HEK293 (cell line): Measurements from ENCODE around the gene PLPP7.
A peak's percentile ranks its signal among the peaks of the same experiment; 100 is the strongest.

Experiments
- CTCF ChIA-PET: fragments of 350-600 bp; formaldehyde crosslinking; extraction: SDS; loops from one replicate; lab custom pipeline; 2021; ENCODE audit warnings: antibody characterized with exemption; lab: Yijun Ruan, JAX
- POLR2A ChIA-PET: fragments of 300-600 bp; formaldehyde crosslinking; extraction: SDS; loops from one replicate; lab custom pipeline; 2020; ENCODE audit warnings: antibody characterized with exemption, inconsistent platforms; lab: Yijun Ruan, JAX
- H3K27ac ChIP-seq: fragments of 200-500 bp; sonication (Bioruptor generic); 2 replicates; pipeline ENCODE4 v1.5.1; 2014; ENCODE audit warnings: low read depth, low read length, control low read depth, inconsistent platforms; ENCODE audit errors: extremely low read depth
- H3K36me3 ChIP-seq, 2 experiments: fragments of 200-500 bp in 1 of 2; sonication (Bioruptor generic) in 1 of 2; 1 replicate in 1 of 2; 2 replicates in 1 of 2; pipeline ENCODE4 v1.5.1; 2014 to 2017; ENCODE audit warnings: inconsistent platforms in 2 of 2, low read length in 2 of 2; ENCODE audit not compliant: control insufficient read depth in 2 of 2, insufficient read depth in 1 of 2
- H3K4me1 ChIP-seq: fragments of 200-500 bp; sonication (Bioruptor generic); 2 replicates; pipeline ENCODE4 v1.5.1; 2014; ENCODE audit warnings: mild to moderate bottlenecking, low read length, inconsistent platforms; ENCODE audit not compliant: control insufficient read depth, insufficient read depth
- H3K4me3 ChIP-seq: 2 replicates; pipeline ENCODE4 v1.5.1; 2011; ENCODE audit warnings: low read depth, mild to moderate bottlenecking, control low read depth, low read length, moderate library complexity
- H3K9me3 ChIP-seq: fragments of 200-500 bp; sonication (Bioruptor generic); 2 replicates; pipeline ENCODE4 v1.5.1; 2014; ENCODE audit warnings: low read depth, low read length, inconsistent platforms; ENCODE audit not compliant: control insufficient read depth, insufficient read depth
- GLIS1 ChIP-seq: fragments of 450-650 bp; formaldehyde crosslinking; IDR thresholded peaks from 2 replicates; pipeline ENCODE4 v1.5.1; 2016; ENCODE audit warnings: missing biosample characterization, missing genetic modification characterization
- INSM2 ChIP-seq: fragments of 450-650 bp; formaldehyde crosslinking; IDR thresholded peaks from 2 replicates; pipeline ENCODE4 v1.5.1; 2016; ENCODE audit warnings: missing biosample characterization, missing genetic modification characterization
- PATZ1 ChIP-seq: fragments of 450-650 bp; formaldehyde crosslinking; IDR thresholded peaks from 2 replicates; pipeline ENCODE4 v1.5.1; 2016; ENCODE audit warnings: missing biosample characterization, missing genetic modification characterization
- PRDM1 ChIP-seq: fragments of 450-650 bp; formaldehyde crosslinking; IDR thresholded peaks from 2 replicates; pipeline ENCODE4; 2016; ENCODE audit warnings: missing biosample characterization, missing genetic modification characterization
- PRDM2 ChIP-seq: fragments of 450-650 bp; formaldehyde crosslinking; IDR thresholded peaks from 2 replicates; pipeline ENCODE4 v1.5.1; 2016; ENCODE audit warnings: missing biosample characterization, missing genetic modification characterization, borderline replicate concordance
- SALL2 ChIP-seq: fragments of 450-650 bp; formaldehyde crosslinking; IDR thresholded peaks from 2 replicates; pipeline ENCODE4 v1.5.0; 2017; ENCODE audit warnings: missing biosample characterization, mild to moderate bottlenecking, missing genetic modification characterization, borderline replicate concordance
- ZNF133 ChIP-seq: fragments of 450-650 bp; formaldehyde crosslinking; IDR thresholded peaks from 2 replicates; pipeline ENCODE4 v1.5.1; 2016; ENCODE audit warnings: missing biosample characterization, missing genetic modification characterization
- ZNF266 ChIP-seq: fragments of 450-650 bp; formaldehyde crosslinking; IDR thresholded peaks from 2 replicates; pipeline ENCODE4 v1.5.1; 2016; ENCODE audit warnings: missing biosample characterization, missing genetic modification characterization, low read depth
- ZNF280D ChIP-seq: fragments of 450-650 bp; formaldehyde crosslinking; IDR thresholded peaks from 2 replicates; pipeline ENCODE4 v1.5.1; 2016; ENCODE audit warnings: missing biosample characterization, missing genetic modification characterization
- ZNF302 ChIP-seq: fragments of 450-650 bp; formaldehyde crosslinking; IDR thresholded peaks from 2 replicates; pipeline ENCODE4 v1.5.1; 2016; ENCODE audit warnings: missing biosample characterization, missing genetic modification characterization, low read depth
- ZNF341 ChIP-seq: fragments of 450-650 bp; formaldehyde crosslinking; IDR thresholded peaks from 2 replicates; pipeline ENCODE4; 2016; ENCODE audit warnings: low read depth, missing biosample characterization, missing genetic modification characterization
- ZNF501 ChIP-seq: fragments of 450-650 bp; formaldehyde crosslinking; IDR thresholded peaks from 2 replicates; pipeline ENCODE4 v1.5.1; 2016; ENCODE audit warnings: missing biosample characterization, missing genetic modification characterization
- ZNF510 ChIP-seq: fragments of 450-650 bp; formaldehyde crosslinking; IDR thresholded peaks from 2 replicates; pipeline ENCODE4 v1.5.1; 2018; ENCODE audit warnings: mild to moderate bottlenecking, missing genetic modification characterization, missing biosample characterization; ENCODE audit not compliant: insufficient replicate concordance
- ZNF513 ChIP-seq: fragments of 450-650 bp; IDR thresholded peaks from 2 replicates; pipeline ENCODE4 v1.5.1; 2018; ENCODE audit warnings: missing biosample characterization, missing genetic modification characterization
- ZNF544 ChIP-seq: fragments of 450-650 bp; formaldehyde crosslinking; IDR thresholded peaks from 2 replicates; pipeline ENCODE4 v1.5.0; 2017; ENCODE audit warnings: missing biosample characterization, missing genetic modification characterization
- ZNF560 ChIP-seq: fragments of 450-650 bp; formaldehyde crosslinking; IDR thresholded peaks from 2 replicates; pipeline ENCODE4 v1.5.1; 2017; ENCODE audit warnings: missing biosample characterization, missing genetic modification characterization, borderline replicate concordance
- ZNF747 ChIP-seq: fragments of 450-650 bp; formaldehyde crosslinking; IDR thresholded peaks from 2 replicates; pipeline ENCODE4 v1.5.1; 2016; ENCODE audit warnings: missing biosample characterization, missing genetic modification characterization
- ZNF768 ChIP-seq: fragments of 450-650 bp; formaldehyde crosslinking; IDR thresholded peaks from 2 replicates; pipeline ENCODE4 v1.5.1; 2018; ENCODE audit warnings: missing biosample characterization, mild to moderate bottlenecking, missing genetic modification characterization

PLPP7 gene

GRCh38 chr9:131290767-131291370 is 1.3 kb downstream of the PLPP7 start:
- H3K4me1 ChIP-seq = no peaks in the 10 kb centered on the region
- no peak overlapping the region for H3K4me3 ChIP-seq
- no peak overlapping the region for H3K27ac ChIP-seq
- H3K36me3 ChIP-seq = peaks cover 0 to 10% of the 10 kb centered on the region in 2 experiments; a peak in 1 of 3 replicates
- H3K9me3 ChIP-seq = no peaks in the 10 kb centered on the region
- TF ChIP-seq ZNF510 = no peak
- TF ChIP-seq ZNF768 (tag by site-specific recombination) = no peak
- TF ChIP-seq ZNF544 (tag by site-specific recombination) = no peak
- TF ChIP-seq SALL2 (tag by site-specific recombination) = no peak
- peak; percentile 47 for TF ChIP-seq GLIS1 (tag by site-specific recombination)
- no peak for TF ChIP-seq ZNF302 (tag by site-specific recombination)
- no peak for TF ChIP-seq PRDM2 (tag by site-specific recombination)
- no peak for TF ChIP-seq ZNF501 (tag by site-specific recombination)
- no peak for TF ChIP-seq ZNF560
- peak; percentile 77 for TF ChIP-seq ZNF341 (tag by site-specific recombination)
- TF ChIP-seq ZNF513 (tag by site-specific recombination) = no peak
- TF ChIP-seq PRDM1 = no peak
- TF ChIP-seq, all 188 proteins: peak for 2
- ChIA-PET CTCF (no interaction called here), POLR2A (no interaction called here)

GRCh38 chr9:131291795-131292315 is 2.3 kb downstream of the PLPP7 start:
- Histone ChIP-seq H3K27ac (no peak overlapping the region), H3K9me3 (no peaks in the 10 kb centered on the region), H3K4me1 (no peaks in the 10 kb centered on the region), H3K4me3 (no peak overlapping the region), H3K36me3 (peaks cover 0 to 10% of the 10 kb centered on the region in 2 experiments; a peak in 1 of 3 replicates)
- ChIA-PET CTCF (interaction anchor here (0.6 to 1.2 kb wide), 3 partner anchors 44 to 1395 kb away, joined by 3 to 13 read pairs (median 4); no protein-coding TSS in a partner anchor), POLR2A (interaction anchor here (0.7 kb wide), 2 partner anchors 144 to 425 kb away, joined by 3 to 9 read pairs; no protein-coding TSS in a partner anchor)
- no peak for TF ChIP-seq ZNF133 (tag by site-specific recombination)
- no peak for TF ChIP-seq INSM2 (tag by site-specific recombination)
- no peak for TF ChIP-seq ZNF341 (tag by site-specific recombination)
- no peak for TF ChIP-seq PATZ1 (tag by site-specific recombination)
- no peak for TF ChIP-seq ZNF747 (tag by site-specific recombination)
- TF ChIP-seq ZNF280D (tag by site-specific recombination) = no peak
- TF ChIP-seq ZNF266 (tag by site-specific recombination) = no peak
